H1 (cell line): ENCODE results near the gene LY6G6F. TPM values are rescaled to one million over a fixed set of nuclear protein-coding genes. Genes with fewer than 3 reads are reported as not detected.

Experiments
- CTCF ChIA-PET: fragments of 300-600 bp; sonication (Branson Sonifier 250); formaldehyde crosslinking; loops from one replicate; lab custom pipeline; 2021; ENCODE audit not compliant: partially characterized antibody; lab: Charles Lee
- POLR2A ChIA-PET: fragments of 300-600 bp; sonication (Branson Sonifier 250); formaldehyde crosslinking; loops from one replicate; lab custom pipeline; 2021; ENCODE audit warnings: inconsistent platforms; ENCODE audit not compliant: partially characterized antibody; lab: Charles Lee
- DNase-seq, 2 experiments: peaks; one replicate each; pipeline versions ENCODE4 v3.0.0 to v3.0.0-alpha.2; 2010 to 2022; ENCODE audit warnings: low spot score in 2 of 2, low read depth in 1 of 2, mixed read lengths in 1 of 2
- FAIRE-seq: peaks from 2 replicates; lab custom pipeline; 2011; peaks lifted over from hg19 to GRCh38; lab: Jason Lieb, UNC
- H2AFZ ChIP-seq: 2 replicates; pipeline ENCODE4 v1.8.1; 2012; ENCODE audit warnings: low read length, inconsistent platforms
- H2AK5ac ChIP-seq: 2 replicates; pipeline ENCODE4 v1.6.1; 2013; ENCODE audit warnings: low read depth, low read length
- H2BK120ac ChIP-seq: replicated peaks from 2 replicates; pipeline ENCODE3; 2013; ENCODE audit warnings: low read depth, low read length, inconsistent platforms
- H2BK12ac ChIP-seq: 2 replicates; pipeline ENCODE4 v1.6.1; 2013; ENCODE audit warnings: low read depth, low read length
- H2BK15ac ChIP-seq: 2 replicates; pipeline ENCODE4 v1.6.1; 2013; ENCODE audit warnings: low read length
- H2BK20ac ChIP-seq: 2 replicates; pipeline ENCODE4 v1.6.1; 2013; ENCODE audit warnings: low read length
- H2BK5ac ChIP-seq: 2 replicates; pipeline ENCODE4 v1.6.1; 2013; ENCODE audit warnings: low read depth, low read length
- H3K14ac ChIP-seq: 2 replicates; pipeline ENCODE4 v1.6.1; 2013; ENCODE audit warnings: inconsistent platforms; ENCODE audit not compliant: insufficient read length
- H3K18ac ChIP-seq: 2 replicates; pipeline ENCODE4 v1.6.1; 2013; ENCODE audit warnings: low read length; ENCODE audit errors: extremely low read depth
- H3K23ac ChIP-seq: 2 replicates; pipeline ENCODE4 v1.6.1; 2013; ENCODE audit warnings: inconsistent platforms; ENCODE audit not compliant: insufficient read length
- H3K23me2 ChIP-seq: 2 replicates; pipeline ENCODE4 v1.6.1; 2013; ENCODE audit warnings: low read depth, low read length
- H3K27ac ChIP-seq: 2 replicates; pipeline ENCODE4 v1.6.1; 2011; ENCODE audit warnings: low read depth, low read length, inconsistent platforms
- H3K27me3 ChIP-seq, 4 experiments: replicated peaks in 1 of 4; 1 replicate in 1 of 4; 2 replicates in 3 of 4; pipeline versions ENCODE4 v1.6.1 to v1.8.1; 2011 to 2013; ENCODE audit warnings: low read length in 3 of 4, mild to moderate bottlenecking in 3 of 4, inconsistent platforms in 2 of 4, mixed read lengths in 2 of 4, moderate library complexity in 1 of 4; ENCODE audit not compliant: control insufficient read depth in 3 of 4, insufficient read depth in 3 of 4; ENCODE audit errors: extremely low read depth in 1 of 4
- H3K36me3 ChIP-seq, 4 experiments: 2 replicates each; pipeline versions ENCODE4 v1.6.1 to v1.8.1; 2011 to 2013; ENCODE audit warnings: mild to moderate bottlenecking in 4 of 4, low read length in 3 of 4, moderate library complexity in 2 of 4, control low read depth in 1 of 4, inconsistent platforms in 1 of 4; ENCODE audit not compliant: insufficient read depth in 4 of 4, control insufficient read depth in 2 of 4
- H3K4ac ChIP-seq: replicated peaks from 2 replicates; pipeline ENCODE3; 2013; ENCODE audit warnings: low read length, low read depth, mixed read lengths, inconsistent platforms; ENCODE audit not compliant: insufficient read length
- H3K4me1 ChIP-seq, 4 experiments: replicated peaks in 1 of 4; 1 replicate in 1 of 4; 2 replicates in 3 of 4; pipeline versions ENCODE4 v1.6.1 to v1.8.1; 2011 to 2013; ENCODE audit warnings: low read length in 3 of 4, inconsistent platforms in 2 of 4, mixed read lengths in 1 of 4; ENCODE audit not compliant: insufficient read depth in 4 of 4, control insufficient read depth in 3 of 4
- H3K4me2 ChIP-seq, 2 experiments: 2 replicates each; pipeline versions ENCODE4 v1.6.1 to v1.8.1; 2011 to 2013; ENCODE audit warnings: low read depth in 2 of 2, low read length in 2 of 2, control low read depth in 1 of 2, inconsistent platforms in 1 of 2, mild to moderate bottlenecking in 1 of 2; ENCODE audit not compliant: insufficient read depth in 1 of 2
- H3K4me3 ChIP-seq, 4 experiments: fragments of 200-600, 300-600 bp in 1 of 4; sonication (generic), shearing (Covaris generic), sonication (Bioruptor Twin) in 1 of 4; 2 replicates each; pipeline versions ENCODE4 v1.5.1 to v1.8.1; 2011 to 2016; ENCODE audit warnings: low read length in 4 of 4, low read depth in 3 of 4, control low read depth in 2 of 4, inconsistent platforms in 2 of 4, mild to moderate bottlenecking in 2 of 4, mixed read lengths in 1 of 4, moderate library complexity in 1 of 4; ENCODE audit not compliant: insufficient read depth in 2 of 4; ENCODE audit errors: extremely low read depth in 1 of 4
- H3K56ac ChIP-seq: replicated peaks from 2 replicates; pipeline ENCODE3; 2013; ENCODE audit warnings: low read depth, mild to moderate bottlenecking, mixed read lengths, low read length, inconsistent platforms; ENCODE audit not compliant: insufficient read length
- H3K79me1 ChIP-seq: 2 replicates; pipeline ENCODE4 v1.6.1; 2013; ENCODE audit warnings: low read depth, low read length, control low read depth
- H3K79me2 ChIP-seq, 2 experiments: 2 replicates each; pipeline versions ENCODE4 v1.6.1 to v1.8.1; 2012 to 2013; ENCODE audit warnings: low read length in 2 of 2, mild to moderate bottlenecking in 2 of 2, inconsistent platforms in 1 of 2; ENCODE audit not compliant: insufficient read depth in 2 of 2, control insufficient read depth in 1 of 2
- H3K9ac ChIP-seq, 4 experiments: replicated peaks in 1 of 4; 1 replicate in 1 of 4; 2 replicates in 3 of 4; pipeline versions ENCODE4 v1.6.1 to v1.8.1; 2011 to 2013; ENCODE audit warnings: low read depth in 3 of 4, low read length in 3 of 4, control low read depth in 2 of 4, mild to moderate bottlenecking in 2 of 4, moderate library complexity in 2 of 4, inconsistent platforms in 1 of 4; ENCODE audit errors: extremely low read depth in 1 of 4
- H3K9me3 ChIP-seq, 2 experiments: 2 replicates each; pipeline versions ENCODE4 v1.6.1 to v1.8.1; 2012 to 2013; ENCODE audit warnings: mild to moderate bottlenecking in 2 of 2, moderate library complexity in 2 of 2, control low read depth in 1 of 2, inconsistent platforms in 1 of 2, low read depth in 1 of 2, low read length in 1 of 2, mixed read lengths in 1 of 2; ENCODE audit not compliant: insufficient read depth in 2 of 2
- H4K20me1 ChIP-seq, 2 experiments: replicated peaks in 1 of 2; 2 replicates each; pipeline versions ENCODE3 to v1.8.1; 2011 to 2013; ENCODE audit warnings: inconsistent platforms in 2 of 2, low read length in 2 of 2, mild to moderate bottlenecking in 1 of 2; ENCODE audit not compliant: insufficient read depth in 2 of 2, control insufficient read depth in 1 of 2
- H4K5ac ChIP-seq: 2 replicates; pipeline ENCODE4 v1.6.1; 2013; ENCODE audit warnings: low read length, low read depth, mixed read lengths, inconsistent platforms; ENCODE audit not compliant: insufficient read length
- H4K8ac ChIP-seq: 2 replicates; pipeline ENCODE4 v1.8.0; 2013; ENCODE audit warnings: mild to moderate bottlenecking, moderate library complexity, low read length, inconsistent platforms; ENCODE audit not compliant: insufficient read depth; ENCODE audit errors: extremely low read depth
- H4K91ac ChIP-seq: replicated peaks from 2 replicates; pipeline ENCODE3; 2013; ENCODE audit warnings: low read length, mixed read lengths, inconsistent platforms; ENCODE audit not compliant: insufficient read length
- CBX8 ChIP-seq: fragments of 300-800, 300-1000 bp; sonication (generic); IDR thresholded peaks from 2 replicates; pipeline ENCODE4 v1.7.1; 2016; ENCODE audit warnings: low read depth, low read length, borderline replicate concordance
- CEBPB ChIP-seq: IDR thresholded peaks from 2 replicates; pipeline ENCODE4 v1.6.1; 2012; ENCODE audit warnings: low read depth, low read length
- CREB1 ChIP-seq: IDR thresholded peaks from 2 replicates; pipeline ENCODE4 v1.6.1; 2012; ENCODE audit warnings: inconsistent platforms
- EGR1 ChIP-seq: IDR thresholded peaks from 2 replicates; pipeline ENCODE4 v1.6.1; 2011; ENCODE audit warnings: low read depth, low read length, borderline replicate concordance
- JUND ChIP-seq: IDR thresholded peaks from 2 replicates; pipeline ENCODE4 v1.6.1; 2011; ENCODE audit warnings: mild to moderate bottlenecking, improper control_type of control experiment, low read length
- NRF1 ChIP-seq: IDR thresholded peaks from 2 replicates; pipeline ENCODE4 v1.6.1; 2011; ENCODE audit warnings: mild to moderate bottlenecking, low read depth, low read length, improper control_type of control experiment
- PHF8 ChIP-seq: fragments of 200-600 bp; sonication (generic); conservative IDR thresholded peaks from 2 replicates; pipeline ENCODE4 v1.7.1; 2012; ENCODE audit warnings: low read depth, mild to moderate bottlenecking, inconsistent platforms, low read length, moderate library complexity
- TAF7 ChIP-seq: optimal IDR thresholded peaks from 2 replicates; pipeline ENCODE3; 2011; ENCODE audit warnings: low read depth, mild to moderate bottlenecking, inconsistent platforms, low read length, moderate library complexity, borderline replicate concordance
- TBP ChIP-seq: IDR thresholded peaks from 2 replicates; pipeline ENCODE4 v1.6.1; 2011; ENCODE audit warnings: low read depth, low read length, improper control_type of control experiment
- WGBS, 2 experiments: shearing (Covaris generic) in 1 of 2; methylation state at CpG; one replicate each; pipeline versions ENCODE4 v1.1.6 to v1.1.7; 2013 to 2015; ENCODE audit warnings: low lambda C conversion rate in 2 of 2, mixed read lengths in 2 of 2, inconsistent platforms in 1 of 2, low coverage in 1 of 2, missing lambda C conversion rate in 1 of 2; ENCODE audit not compliant: insufficient replicate concordance in 2 of 2, insufficient coverage in 1 of 2, insufficient read length in 1 of 2; ENCODE audit errors: extremely low coverage in 1 of 2, missing lambda C conversion rate in 1 of 2; 5-methylcytosine and 5-hydroxymethylcytosine counted together
- polyA plus RNA-seq, 7 experiments: library from polyadenylated mRNA; depleted of rRNA in 3 of 7; stranded (reverse) in 5 of 7; unstranded in 2 of 7; fragments of >200 nt in 5 of 7; fragments of 200-250 nt in 2 of 7; gene quantifications; 1 replicate in 5 of 7; 2 replicates in 1 of 7; 4 replicates in 1 of 7; pipeline versions ENCODE4 v1.2.1 to v1.2.3, GENCODE V29; 2011 to 2013; ENCODE audit warnings: missing spikeins in 2 of 7, mixed read lengths in 2 of 7
- total RNA-seq: library from RNA; stranded (reverse); fragmentation: NEBNext Ultra II Directional; extraction: Animal tissue kit (Norgen Biotek cat#: 25700); gene quantifications from 2 replicates; pipeline ENCODE4 v1.2.1, GENCODE V29; 2021
- TF ChIP-seq, protein P1 (sequence below): IDR thresholded peaks from 2 replicates; pipeline ENCODE4 v1.6.1; 2012; ENCODE audit warnings: low read length, inconsistent platforms
- TF ChIP-seq, protein P2 (sequence below): IDR thresholded peaks from 2 replicates; pipeline ENCODE4 v1.6.1; 2012; ENCODE audit warnings: inconsistent platforms

Gene LY6G6F
- total and polyA plus RNA-seq, 2 of the 8 experiments (the other 6 are each of a cell fraction or from before 2014, with no cell fraction given): not detected

DNA sequence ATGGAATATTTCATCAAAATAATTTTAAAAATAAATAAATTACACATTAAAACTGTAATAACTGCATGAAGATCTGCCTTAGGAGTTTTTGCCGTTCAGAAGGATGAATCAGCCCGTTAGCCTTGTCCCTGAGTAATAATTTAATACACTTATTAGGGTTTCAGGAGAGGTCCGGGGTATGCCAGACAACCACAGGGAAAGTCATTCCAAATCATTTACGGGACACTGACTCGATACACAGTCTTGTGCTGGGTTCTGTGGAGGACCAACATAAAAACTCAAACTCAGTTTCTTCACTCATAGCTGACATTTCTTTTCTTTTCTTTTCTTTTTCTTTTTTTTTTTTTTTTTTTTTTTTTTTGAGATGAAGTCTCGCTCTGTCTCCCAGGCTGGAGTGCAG lies 735 bp upstream of the LY6G6F start:
- Histone ChIP-seq H2BK20ac (no peak overlapping the region), H2BK120ac (no peak overlapping the region), H2BK5ac (no peak overlapping the region), H3K56ac (no peak overlapping the region), H3K14ac (no peak overlapping the region), H2AFZ (no peak overlapping the region), H3K23ac (no peak overlapping the region), H4K8ac (no peak overlapping the region), H3K36me3 (no peaks in the 10 kb centered on the region; a peak in 1 of 8 replicates), H3K27me3 (no peaks in the 10 kb centered on the region), H3K9ac (no peak overlapping the region), H4K5ac (no peak overlapping the region), H3K9me3 (no peaks in the 10 kb centered on the region), H3K27ac (no peak overlapping the region), H3K4me2 (no peak overlapping the region), H3K4ac (no peak overlapping the region), H4K20me1 (no peaks in the 10 kb centered on the region), H3K4me1 (peaks cover 2 to 7% (median 4%) of the 10 kb centered on the region in 4 experiments; a peak in 5 of 7 replicates), H2AK5ac (no peak overlapping the region), H2BK12ac (no peak overlapping the region), H4K91ac (no peak overlapping the region), H3K79me2 (peaks cover 0 to 7% of the 10 kb centered on the region in 2 experiments; a peak in 2 of 4 replicates), H3K23me2 (peaks cover 11% of the 10 kb centered on the region; the same call in 1 of the 2 replicates), H3K79me1 (peaks cover 6% of the 10 kb centered on the region), H3K18ac (no peak overlapping the region), H2BK15ac (no peak overlapping the region), H3K4me3 (no peak overlapping the region)
- no peak for TF ChIP-seq TBP
- no peak for TF ChIP-seq CBX8
- TF ChIP-seq EGR1: no peak
- TF ChIP-seq, protein P1, sequence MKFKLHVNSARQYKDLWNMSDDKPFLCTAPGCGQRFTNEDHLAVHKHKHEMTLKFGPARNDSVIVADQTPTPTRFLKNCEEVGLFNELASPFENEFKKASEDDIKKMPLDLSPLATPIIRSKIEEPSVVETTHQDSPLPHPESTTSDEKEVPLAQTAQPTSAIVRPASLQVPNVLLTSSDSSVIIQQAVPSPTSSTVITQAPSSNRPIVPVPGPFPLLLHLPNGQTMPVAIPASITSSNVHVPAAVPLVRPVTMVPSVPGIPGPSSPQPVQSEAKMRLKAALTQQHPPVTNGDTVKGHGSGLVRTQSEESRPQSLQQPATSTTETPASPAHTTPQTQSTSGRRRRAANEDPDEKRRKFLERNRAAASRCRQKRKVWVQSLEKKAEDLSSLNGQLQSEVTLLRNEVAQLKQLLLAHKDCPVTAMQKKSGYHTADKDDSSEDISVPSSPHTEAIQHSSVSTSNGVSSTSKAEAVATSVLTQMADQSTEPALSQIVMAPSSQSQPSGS: no peak
- TF ChIP-seq CEBPB: no peak
- TF ChIP-seq, protein P2, sequence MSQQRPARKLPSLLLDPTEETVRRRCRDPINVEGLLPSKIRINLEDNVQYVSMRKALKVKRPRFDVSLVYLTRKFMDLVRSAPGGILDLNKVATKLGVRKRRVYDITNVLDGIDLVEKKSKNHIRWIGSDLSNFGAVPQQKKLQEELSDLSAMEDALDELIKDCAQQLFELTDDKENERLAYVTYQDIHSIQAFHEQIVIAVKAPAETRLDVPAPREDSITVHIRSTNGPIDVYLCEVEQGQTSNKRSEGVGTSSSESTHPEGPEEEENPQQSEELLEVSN: no peak
- no peak for TF ChIP-seq TAF7
- TF ChIP-seq JUND: no peak
- TF ChIP-seq CREB1: no peak
- no peak for TF ChIP-seq PHF8
- TF ChIP-seq NRF1: no peak
- DNase-seq (no peak), FAIRE-seq (no peak)
- 91% methylated on average over 5 of the region's 6 CpGs; no CpG with 5 or more reads in 1 of the 2 experiments for WGBS, 2 experiments
- POLR2A ChIA-PET: interaction anchor here (1.1 kb wide), 1 partner anchor 34 kb away, joined by 5 read pairs; the partner anchor contains the start of gene MSH5
- CTCF ChIA-PET: interaction anchor here (1.1 to 1.2 kb wide), 2 partner anchors 16 to 64 kb away, joined by 3 read pairs; no protein-coding TSS in a partner anchor
